Iris pigment epithelial cell (primary cell): ENCODE results near the gene FUT4.
"Not testable (repeated sequence)": the region's sequence is repeated elsewhere in the genome, so short reads cannot be mapped to it uniquely, and the experiment has no call there.

Experiments
- DNase-seq: peaks from one replicate; pipeline ENCODE4 v3.0.0-alpha.2; 2011; ENCODE audit warnings: low read depth

The FUT4 gene

GRCh38 chr11:94568200-94568599 is 24.5 kb downstream of the FUT4 start:
- DNase-seq, result no peak

DNA sequence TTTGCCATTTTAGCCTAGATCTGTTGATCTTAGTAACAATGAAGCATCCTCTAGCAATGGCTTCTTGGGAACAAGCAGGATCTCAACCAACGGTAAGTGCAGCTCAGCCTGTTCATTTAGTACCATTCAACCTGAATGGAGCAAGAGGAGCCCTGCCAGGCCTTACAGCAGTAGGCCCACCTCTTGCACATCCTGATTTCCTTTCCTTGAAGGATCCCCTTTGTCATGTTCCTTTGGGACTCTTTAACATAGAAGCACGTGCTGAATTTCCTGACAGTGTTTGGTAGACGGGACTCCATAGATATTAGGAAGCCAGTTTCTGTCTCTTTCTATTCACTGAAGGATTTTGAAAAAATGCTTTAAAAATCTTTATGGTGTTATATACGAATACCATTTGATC is 25.0 kb downstream of the FUT4 start:
- no peak for DNase-seq

- DNase-seq, result not testable (repeated sequence)
Observed at GRCh38 chr11:94572975-94573374, 29.3 kb downstream of the FUT4 start.

GRCh38 chr11:94574193-94574961 is 30.7 kb downstream of the FUT4 start:
- peak; percentile 93 for DNase-seq

DNA sequence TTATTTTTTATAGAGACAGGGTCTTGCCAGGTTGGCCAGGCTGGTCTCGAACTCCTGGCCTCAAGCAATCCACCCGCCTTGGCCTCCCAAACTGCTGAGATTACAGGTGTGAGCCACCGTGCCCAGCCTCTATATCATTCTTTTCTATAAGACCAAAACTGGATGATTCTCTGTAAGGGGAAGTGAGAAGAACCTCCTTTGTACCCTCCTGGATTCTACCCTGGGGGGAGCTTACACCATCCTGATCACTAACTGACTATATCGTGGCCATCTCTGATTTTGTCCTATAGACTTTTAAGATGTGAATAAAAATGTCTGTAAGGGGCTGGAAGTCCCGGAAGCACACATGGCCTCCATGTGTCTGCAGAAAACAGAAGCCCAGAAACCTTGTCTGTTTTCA is 32.6 kb downstream of the FUT4 start:
- DNase-seq, result no peak

DNA sequence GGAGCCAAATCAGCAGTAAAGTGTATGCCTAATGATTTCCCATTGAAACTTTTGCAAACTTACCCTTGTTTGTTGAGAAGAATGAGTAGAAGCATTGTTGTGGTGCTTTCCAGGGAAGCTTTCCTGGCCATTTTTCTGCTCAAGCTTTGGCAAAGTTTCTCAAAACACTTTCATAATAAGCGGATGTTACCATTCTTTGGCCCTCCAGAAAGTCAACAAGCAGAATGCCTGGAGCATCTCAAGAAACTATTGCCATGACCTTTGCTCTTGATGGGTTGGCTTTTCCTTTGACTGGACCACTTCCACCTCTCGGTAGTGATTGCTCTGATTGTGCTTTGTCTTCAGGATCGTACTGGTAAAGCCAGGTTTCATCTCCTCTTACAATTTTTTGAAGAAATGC is 34.1 kb downstream of the FUT4 start:
- DNase-seq, result peak; percentile 10

GRCh38 chr11:94581926-94582325 is 38.2 kb downstream of the FUT4 start:
- no peak for DNase-seq

- DNase-seq, result no peak
Observed at GRCh38 chr11:94583213-94583865, 39.6 kb downstream of the FUT4 start.

DNA sequence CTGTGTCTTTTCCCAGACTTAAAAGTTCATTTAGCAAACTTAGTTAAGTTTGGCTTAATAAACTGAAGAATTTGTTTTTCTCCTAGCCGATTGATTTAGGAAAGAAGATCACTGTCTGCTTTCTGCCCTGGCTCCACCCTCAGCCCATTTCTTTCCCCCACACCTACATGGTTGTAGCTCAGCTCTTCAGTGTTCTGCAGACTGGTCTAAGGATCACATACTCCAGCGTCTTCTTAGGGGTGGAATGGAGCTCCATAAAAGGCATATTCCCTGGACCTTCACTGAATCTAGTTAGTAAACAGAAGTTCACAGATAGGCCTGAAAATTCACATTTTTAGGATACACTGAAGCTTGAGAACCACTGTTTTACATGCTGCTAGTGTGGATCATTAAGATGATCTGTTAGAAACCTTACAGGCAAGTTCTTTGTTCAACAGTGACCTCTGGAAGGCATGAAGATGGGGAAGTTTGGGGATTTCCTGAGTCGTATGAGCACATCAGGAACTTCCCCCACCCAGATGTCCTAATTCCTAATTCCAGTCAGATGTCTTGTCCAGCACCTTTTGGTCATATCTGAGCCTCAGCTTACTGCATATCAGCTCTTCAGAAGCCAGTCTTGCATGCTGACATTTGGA is 40.3 kb downstream of the FUT4 start:
- DNase-seq, result peak; percentile 73

DNA sequence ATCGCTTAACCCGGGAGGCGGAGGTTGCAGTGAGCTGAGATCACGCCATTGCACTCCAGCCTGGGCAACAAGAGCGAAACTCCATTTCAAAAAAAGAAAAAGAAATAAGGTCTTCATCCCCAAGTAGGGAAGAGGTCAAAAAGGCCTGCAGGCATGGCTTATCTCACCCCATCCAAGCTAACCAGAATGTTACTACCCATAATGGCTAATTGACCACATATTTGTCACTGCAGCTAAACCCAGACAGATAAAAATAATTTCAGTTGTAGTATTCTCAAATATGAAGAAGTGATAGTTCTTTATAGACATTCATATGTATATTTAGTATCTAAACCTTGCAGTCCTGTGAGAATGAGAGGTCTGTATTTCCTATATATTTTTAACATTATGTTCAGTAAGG is 41.3 kb downstream of the FUT4 start:
- DNase-seq, result no peak

DNA sequence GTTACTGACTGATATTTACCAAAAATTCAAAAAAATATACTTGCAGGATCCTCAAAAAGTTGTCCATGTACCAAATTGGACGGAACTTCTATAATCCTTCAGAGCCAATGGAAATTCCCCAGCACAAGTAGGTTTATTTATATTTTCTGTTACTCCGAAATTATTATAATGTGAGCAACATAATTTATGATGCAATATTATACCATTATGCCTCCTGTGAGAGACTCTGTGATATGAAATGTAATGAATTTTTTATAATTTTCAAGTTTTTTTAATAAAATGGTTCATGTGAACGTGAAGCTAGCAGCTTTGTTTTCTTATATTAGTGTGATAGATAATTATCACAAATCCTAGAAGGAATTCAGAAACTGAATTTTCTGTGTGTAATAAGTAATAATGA is 41.7 kb downstream of the FUT4 start:
- DNase-seq, result no peak

GRCh38 chr11:94586546-94586945 is 42.8 kb downstream of the FUT4 start:
- no peak for DNase-seq

DNA sequence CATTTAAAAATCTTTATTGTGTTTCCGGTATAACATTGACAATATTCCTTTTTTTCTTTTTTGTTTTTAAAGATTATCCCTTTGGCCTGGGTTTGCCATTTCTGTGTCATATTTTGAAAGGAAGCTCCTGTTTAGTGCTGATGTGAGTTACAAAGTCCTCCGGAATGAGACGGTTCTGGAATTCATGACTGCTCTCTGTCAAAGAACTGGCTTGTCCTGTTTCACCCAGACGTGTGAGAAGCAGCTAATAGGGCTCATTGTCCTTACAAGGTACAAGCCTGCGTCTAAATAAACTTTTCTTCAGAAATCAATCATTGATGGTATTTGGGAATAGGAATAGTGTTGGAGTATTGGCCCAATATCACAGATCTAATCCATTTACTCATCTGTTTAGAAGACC is 43.3 kb downstream of the FUT4 start:
- no peak for DNase-seq

- DNase-seq, result no peak
Observed at GRCh38 chr11:94588366-94588942, 44.7 kb downstream of the FUT4 start.

- DNase-seq, result no peak
Observed at GRCh38 chr11:94590352-94591041, 46.8 kb downstream of the FUT4 start.

DNA sequence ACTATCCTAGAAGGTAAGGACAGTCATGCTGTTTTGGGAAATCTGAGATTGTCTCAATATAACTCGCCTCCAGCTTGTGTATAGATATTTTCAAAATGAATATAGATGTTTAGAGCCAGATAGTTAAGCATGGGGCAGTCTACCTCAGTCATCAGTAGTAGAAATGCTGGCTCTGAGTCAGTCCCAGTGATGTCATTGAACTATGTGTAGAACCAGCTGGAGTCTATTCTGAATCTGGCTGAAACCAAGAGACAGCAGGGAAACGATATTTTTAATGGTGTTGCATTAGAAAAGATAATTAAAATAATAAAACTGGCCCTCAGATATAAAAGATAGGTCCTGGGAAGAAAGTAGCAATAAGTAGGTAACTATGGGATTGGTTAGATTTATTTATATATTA is 49.3 kb downstream of the FUT4 start:
- peak; percentile 29 for DNase-seq

GRCh38 chr11:94595076-94595475 is 51.4 kb downstream of the FUT4 start:
- no peak for DNase-seq

- peak; percentile 30 for DNase-seq
Observed at GRCh38 chr11:94597896-94598295, 54.2 kb downstream of the FUT4 start.
